Measurements from ENCODE around the gene DOCK2. TPM values are rescaled to one million over a fixed set of nuclear protein-coding genes. Genes with fewer than 3 reads are reported as not detected.

Gene DOCK2
- total and polyA plus RNA-seq, 4 donors = 5.0 to 30.4 (median 7.4) TPM

DNA sequence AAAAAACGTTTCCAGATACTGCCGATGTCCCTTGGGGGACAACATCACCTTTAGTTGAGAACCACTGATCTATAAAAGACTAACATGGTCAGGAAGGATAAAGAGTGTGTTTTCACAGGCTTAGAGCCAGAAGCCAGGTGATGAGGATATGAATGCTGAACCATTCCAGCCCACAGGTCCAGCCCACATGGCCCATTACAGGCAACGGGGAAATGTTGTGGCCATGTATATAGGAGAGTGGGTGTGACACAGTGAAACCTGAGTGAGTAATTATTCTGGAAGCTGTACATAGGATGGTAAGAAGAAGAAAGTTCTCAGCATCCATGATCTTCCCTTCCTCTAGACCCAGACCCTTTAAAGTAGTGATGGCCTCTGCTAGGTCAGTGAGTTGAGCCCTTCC is 412.6 kb downstream of the DOCK2 start:
- no peak for DNase-seq (ENCODE audit: low read depth in 4 of 6, low spot score in 6 of 6)
- peaks cover 13% of the 10 kb centered on the region for H3K4me1 ChIP-seq (ENCODE audit: control insufficient read depth, insufficient read depth, low read length)
- no CpG with 5 or more reads among the region's 3 CpGs for WGBS (ENCODE audit: insufficient coverage)
- no peak overlapping the region for H3K27ac ChIP-seq (ENCODE audit: low read depth, low read length)
- no peak overlapping the region for H3K4me3 ChIP-seq (ENCODE audit: low read depth, low read length)
- H3K36me3 ChIP-seq (ENCODE audit: control insufficient read depth, insufficient read depth, low read length) = no peaks in the 10 kb centered on the region
- no peaks in the 10 kb centered on the region for H3K9me3 ChIP-seq (ENCODE audit: control insufficient read depth, insufficient read depth, low read length)
- H3K27me3 ChIP-seq (ENCODE audit: control insufficient read depth, insufficient read depth, low read length) = no peaks in the 10 kb centered on the region

DNA sequence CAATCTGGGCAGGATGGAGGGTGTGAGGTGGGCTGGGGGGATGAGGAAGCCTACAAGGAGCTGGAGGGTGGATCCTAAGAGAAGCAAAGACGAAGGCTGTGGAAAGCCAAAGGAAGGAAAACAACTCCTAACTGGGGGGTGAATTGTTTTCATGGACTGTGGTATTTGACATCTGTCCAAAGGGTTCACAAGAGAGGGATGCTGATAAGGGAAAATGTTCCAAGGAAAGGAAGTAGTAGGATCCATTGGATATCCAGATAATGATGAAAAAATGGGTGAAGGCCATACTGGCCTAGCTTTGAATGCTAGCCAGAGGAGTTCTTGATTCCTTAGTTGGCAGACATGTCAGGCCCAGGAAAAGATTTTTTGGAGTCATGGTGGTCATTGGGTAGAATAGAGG is 416.8 kb downstream of the DOCK2 start:
- H3K27ac ChIP-seq (ENCODE audit: low read depth, low read length) = no peak overlapping the region
- no peak for DNase-seq (ENCODE audit: low read depth in 4 of 6, low spot score in 6 of 6)
- H3K9me3 ChIP-seq (ENCODE audit: control insufficient read depth, insufficient read depth, low read length) = no peaks in the 10 kb centered on the region
- H3K27me3 ChIP-seq (ENCODE audit: control insufficient read depth, insufficient read depth, low read length) = no peaks in the 10 kb centered on the region
- WGBS (ENCODE audit: insufficient coverage) = 80% methylated on average over 1 of the region's 1 CpG
- H3K4me1 ChIP-seq (ENCODE audit: control insufficient read depth, insufficient read depth, low read length) = no peaks in the 10 kb centered on the region
- H3K36me3 ChIP-seq (ENCODE audit: control insufficient read depth, insufficient read depth, low read length) = no peaks in the 10 kb centered on the region
- H3K4me3 ChIP-seq (ENCODE audit: low read depth, low read length) = no peak overlapping the region

DNA sequence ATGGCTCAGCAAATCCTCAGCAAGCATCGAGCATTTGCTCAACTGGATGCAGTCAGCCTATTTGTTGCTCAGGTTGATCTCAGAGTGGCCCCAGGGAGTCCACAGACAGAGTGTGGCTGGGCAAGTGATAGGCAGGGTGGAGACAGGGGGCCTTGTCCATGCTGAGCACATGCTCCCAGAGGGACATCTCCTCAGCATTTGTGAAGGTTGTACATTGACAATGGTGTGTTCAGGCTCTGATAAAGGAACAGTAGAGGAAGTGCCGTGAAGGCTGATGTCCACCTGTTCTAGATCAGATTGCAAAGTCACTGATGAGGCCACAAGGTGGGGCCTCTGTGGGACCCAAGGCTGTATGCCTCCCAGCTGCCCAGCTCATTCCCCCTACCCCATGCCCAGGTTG is 418.5 kb downstream of the DOCK2 start:
- Histone ChIP-seq H3K4me3 (ENCODE audit: low read depth, low read length) (no peak overlapping the region), H3K9me3 (ENCODE audit: control insufficient read depth, insufficient read depth, low read length) (no peaks in the 10 kb centered on the region), H3K4me1 (ENCODE audit: control insufficient read depth, insufficient read depth, low read length) (no peaks in the 10 kb centered on the region), H3K27ac (ENCODE audit: low read depth, low read length) (no peak overlapping the region), H3K27me3 (ENCODE audit: control insufficient read depth, insufficient read depth, low read length) (no peaks in the 10 kb centered on the region), H3K36me3 (ENCODE audit: control insufficient read depth, insufficient read depth, low read length) (no peaks in the 10 kb centered on the region)
- 83% methylated on average over 1 of the region's 2 CpGs for WGBS (ENCODE audit: insufficient coverage)
- no peak for DNase-seq (ENCODE audit: low read depth in 4 of 6, low spot score in 6 of 6)

- no peaks in the 10 kb centered on the region for H3K9me3 ChIP-seq (ENCODE audit: control insufficient read depth, insufficient read depth, low read length)
- no peak for DNase-seq (ENCODE audit: low read depth in 4 of 6, low spot score in 6 of 6)
- WGBS (ENCODE audit: insufficient coverage) = 90% methylated on average over 9 of the region's 11 CpGs
- no peaks in the 10 kb centered on the region for H3K27me3 ChIP-seq (ENCODE audit: control insufficient read depth, insufficient read depth, low read length)
- H3K36me3 ChIP-seq (ENCODE audit: control insufficient read depth, insufficient read depth, low read length) = no peaks in the 10 kb centered on the region
- no peak overlapping the region for H3K27ac ChIP-seq (ENCODE audit: low read depth, low read length)
- H3K4me1 ChIP-seq (ENCODE audit: control insufficient read depth, insufficient read depth, low read length) = no peaks in the 10 kb centered on the region
- no peak overlapping the region for H3K4me3 ChIP-seq (ENCODE audit: low read depth, low read length)
Observed at GRCh38 chr5:170056561-170057267, 419.6 kb downstream of the DOCK2 start.

DNA sequence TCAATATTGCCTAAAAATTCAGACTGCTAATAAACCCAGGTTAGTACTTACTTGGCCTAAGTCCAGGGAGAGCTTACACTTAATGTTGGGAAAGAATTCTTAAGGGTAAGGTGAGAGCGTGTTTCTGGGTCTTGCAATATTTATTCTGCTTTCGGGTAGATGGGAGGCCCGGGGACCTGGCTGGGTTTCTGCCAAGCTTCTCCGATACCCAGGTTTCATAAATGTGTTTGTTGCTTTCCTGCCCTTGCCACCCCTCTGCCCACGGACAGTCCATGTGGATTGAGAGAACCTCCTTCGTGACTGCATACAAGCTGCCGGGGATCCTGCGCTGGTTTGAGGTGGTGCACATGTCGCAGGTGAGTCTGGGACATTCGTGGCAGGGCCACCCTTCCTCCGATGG is 420.2 kb downstream of the DOCK2 start:
- no peak overlapping the region for H3K4me3 ChIP-seq (ENCODE audit: low read depth, low read length)

GRCh38 chr5:170059221-170059620 is 422.1 kb downstream of the DOCK2 start:
- no peak overlapping the region for H3K4me3 ChIP-seq (ENCODE audit: low read depth, low read length)
- no peaks in the 10 kb centered on the region for H3K9me3 ChIP-seq (ENCODE audit: control insufficient read depth, insufficient read depth, low read length)
- H3K36me3 ChIP-seq (ENCODE audit: control insufficient read depth, insufficient read depth, low read length) = no peaks in the 10 kb centered on the region
- WGBS (ENCODE audit: insufficient coverage) = 0% methylated on average over 1 of the region's 1 CpG
- DNase-seq (ENCODE audit: low read depth in 4 of 6, low spot score in 6 of 6) = no peak
- no peaks in the 10 kb centered on the region for H3K4me1 ChIP-seq (ENCODE audit: control insufficient read depth, insufficient read depth, low read length)
- no peaks in the 10 kb centered on the region for H3K27me3 ChIP-seq (ENCODE audit: control insufficient read depth, insufficient read depth, low read length)
- H3K27ac ChIP-seq (ENCODE audit: low read depth, low read length) = no peak overlapping the region

More for the DNA sequence above, 420.2 kb downstream of the DOCK2 start:
- Histone ChIP-seq H3K36me3 (ENCODE audit: control insufficient read depth, insufficient read depth, low read length) (no peaks in the 10 kb centered on the region), H3K4me1 (ENCODE audit: control insufficient read depth, insufficient read depth, low read length) (no peaks in the 10 kb centered on the region), H3K27me3 (ENCODE audit: control insufficient read depth, insufficient read depth, low read length) (no peaks in the 10 kb centered on the region), H3K9me3 (ENCODE audit: control insufficient read depth, insufficient read depth, low read length) (no peaks in the 10 kb centered on the region), H3K27ac (ENCODE audit: low read depth, low read length) (no peak overlapping the region)
- DNase-seq (ENCODE audit: low read depth in 4 of 6, low spot score in 6 of 6) = no peak
- 89% methylated on average over 11 of the region's 11 CpGs for WGBS (ENCODE audit: insufficient coverage)

- Histone ChIP-seq H3K4me3 (ENCODE audit: low read depth, low read length) (no peak overlapping the region), H3K4me1 (ENCODE audit: control insufficient read depth, insufficient read depth, low read length) (no peaks in the 10 kb centered on the region), H3K27ac (ENCODE audit: low read depth, low read length) (no peak overlapping the region), H3K36me3 (ENCODE audit: control insufficient read depth, insufficient read depth, low read length) (no peaks in the 10 kb centered on the region), H3K27me3 (ENCODE audit: control insufficient read depth, insufficient read depth, low read length) (no peaks in the 10 kb centered on the region), H3K9me3 (ENCODE audit: control insufficient read depth, insufficient read depth, low read length) (no peaks in the 10 kb centered on the region)
- DNase-seq (ENCODE audit: low read depth in 4 of 6, low spot score in 6 of 6) = no peak
Observed at GRCh38 chr5:170067152-170067551, 430.1 kb downstream of the DOCK2 start.

GRCh38 chr5:170067574-170068170 is 430.6 kb downstream of the DOCK2 start:
- H3K36me3 ChIP-seq (ENCODE audit: control insufficient read depth, insufficient read depth, low read length) = no peaks in the 10 kb centered on the region
- H3K4me3 ChIP-seq (ENCODE audit: low read depth, low read length) = no peak overlapping the region
- no peak for DNase-seq (ENCODE audit: low read depth in 4 of 6, low spot score in 6 of 6)
- 100% methylated on average over 2 of the region's 4 CpGs for WGBS (ENCODE audit: insufficient coverage)
- H3K27me3 ChIP-seq (ENCODE audit: control insufficient read depth, insufficient read depth, low read length) = no peaks in the 10 kb centered on the region
- no peaks in the 10 kb centered on the region for H3K9me3 ChIP-seq (ENCODE audit: control insufficient read depth, insufficient read depth, low read length)
- no peaks in the 10 kb centered on the region for H3K4me1 ChIP-seq (ENCODE audit: control insufficient read depth, insufficient read depth, low read length)
- no peak overlapping the region for H3K27ac ChIP-seq (ENCODE audit: low read depth, low read length)

- Histone ChIP-seq H3K27me3 (ENCODE audit: control insufficient read depth, insufficient read depth, low read length) (no peaks in the 10 kb centered on the region), H3K9me3 (ENCODE audit: control insufficient read depth, insufficient read depth, low read length) (no peaks in the 10 kb centered on the region), H3K4me3 (ENCODE audit: low read depth, low read length) (no peak overlapping the region), H3K36me3 (ENCODE audit: control insufficient read depth, insufficient read depth, low read length) (no peaks in the 10 kb centered on the region), H3K27ac (ENCODE audit: low read depth, low read length) (no peak overlapping the region), H3K4me1 (ENCODE audit: control insufficient read depth, insufficient read depth, low read length) (no peaks in the 10 kb centered on the region)
- DNase-seq (ENCODE audit: low read depth in 4 of 6, low spot score in 6 of 6) = no peak
- 67% methylated on average over 2 of the region's 5 CpGs for whole genome bisulfite sequencing (ENCODE audit: insufficient coverage)
Observed at GRCh38 chr5:170069512-170069911, 432.4 kb downstream of the DOCK2 start.
